Thyroid gland (tissue), 4 donors: ENCODE measurements around the gene WSCD2. TPM values are rescaled to one million over a fixed set of nuclear protein-coding genes. Genes with fewer than 3 reads are reported as not detected.

Source experiments
- DNase-seq, 2 donors: peaks; one replicate each; pipeline ENCODE4 v3.0.0-alpha.2; 2019
- H3K27ac ChIP-seq, 3 donors: fragments of 200-600 bp; sonication (generic); 1 replicate in 2 of 3; 2 replicates in 1 of 3; pipeline ENCODE4 v1.5.1; 2016 to 2019; ENCODE audit warnings: mild to moderate bottlenecking in 1 of 3, moderate library complexity in 1 of 3
- H3K27me3 ChIP-seq: fragments of 200-600 bp; sonication (generic); one replicate; pipeline ENCODE4 v1.5.1; 2019
- H3K36me3 ChIP-seq, 2 donors: fragments of 200-600 bp; sonication (generic); one replicate each; pipeline ENCODE4 v1.5.1; 2016 to 2019
- H3K4me1 ChIP-seq, 2 donors: fragments of 200-600 bp; sonication (generic); one replicate each; pipeline ENCODE4 v1.5.1; 2017 to 2019
- H3K4me3 ChIP-seq, 3 donors: fragments of 200-600 bp; sonication (generic); replicated peaks in 1 of 3; 1 replicate in 2 of 3; 2 replicates in 1 of 3; pipeline ENCODE4 v1.5.1; 2016; ENCODE audit warnings: mild to moderate bottlenecking in 1 of 3
- H3K9me3 ChIP-seq: fragments of 200-600 bp; sonication (generic); one replicate; pipeline ENCODE4 v1.5.1; 2017
- POLR2A ChIP-seq, 2 donors: fragments of 450-650 bp; IDR thresholded peaks; one replicate each; pipeline ENCODE4 v1.6.1; 2017; ENCODE audit warnings: antibody characterized with exemption in 2 of 2, mild to moderate bottlenecking in 2 of 2, moderate library complexity in 1 of 2
- WGBS, 2 donors: methylation state at CpG; one replicate each; pipeline ENCODE4 v1.1.5; 2017; 5-methylcytosine and 5-hydroxymethylcytosine counted together
- intact Hi-C: fragments of 100-400 bp; cut with DNase I; formaldehyde crosslinking; loops from one replicate; pipeline ENCODE4 v1.15.1; 2023
- total RNA-seq, 4 donors: library from RNA; depleted of rRNA; stranded (reverse); fragments of >200 nt; gene quantifications; one replicate each; pipeline ENCODE4 v1.2.3, GENCODE V29; 2016
- TF ChIP-seq, protein P1 (sequence below), 6 experiments: fragments of 200-600 bp in 3 of 6; fragments of 450-650 bp in 3 of 6; sonication (generic) in 3 of 6; IDR thresholded peaks; one replicate each; pipeline ENCODE4 v1.5.1; 2016 to 2019; ENCODE audit warnings: antibody characterized with exemption in 6 of 6, mild to moderate bottlenecking in 2 of 6, inconsistent platforms in 1 of 6, moderate library complexity in 1 of 6

The WSCD2 gene
- total RNA-seq, 4 donors from 2014 or later: 35.5 to 117 (median 81.4) TPM

DNA sequence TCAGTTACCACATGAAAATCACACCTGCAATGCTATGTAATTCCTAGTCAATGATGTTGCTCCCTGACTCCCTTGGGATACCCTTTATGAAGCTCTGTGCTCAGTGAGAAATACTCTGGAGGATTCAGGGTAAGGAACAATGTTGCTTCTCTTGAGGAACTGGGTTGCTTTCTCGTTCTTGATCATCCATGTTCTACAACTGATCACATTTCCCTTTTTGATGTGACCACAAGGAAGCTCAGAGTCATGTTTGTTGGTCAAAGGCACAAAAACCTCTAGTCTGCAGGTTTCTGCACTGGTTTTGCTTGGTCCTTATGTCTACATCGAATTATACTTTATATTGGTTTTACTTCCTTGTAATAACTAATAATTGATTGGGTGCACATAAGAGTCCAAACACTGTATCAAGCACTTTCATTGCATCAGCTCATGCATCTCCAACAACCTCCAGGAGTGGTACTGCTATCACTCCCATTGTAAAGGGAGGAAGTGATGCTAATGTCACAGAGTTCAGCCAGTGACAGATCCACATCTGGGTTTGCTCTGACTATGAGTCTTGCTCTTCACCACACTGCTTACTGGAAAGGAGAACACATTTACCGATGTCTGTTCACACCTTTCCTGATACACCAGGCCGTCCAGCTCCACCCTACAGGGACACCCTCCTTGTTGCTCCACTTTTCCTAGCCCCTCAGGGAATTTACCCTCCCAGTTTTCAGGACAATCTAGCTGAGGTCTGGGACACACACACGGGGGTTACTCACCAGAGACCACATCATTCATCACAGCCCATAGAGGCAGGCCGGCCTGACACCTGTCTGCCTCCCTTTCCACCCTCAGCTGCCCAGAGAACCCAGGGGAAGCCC, 169.0 kb downstream of the WSCD2 start:
- Histone ChIP-seq H3K4me1 (peaks cover 6 to 24% of the 10 kb centered on the region in 2 donors), H3K9me3 (no peaks in the 10 kb centered on the region), H3K27me3 (no peaks in the 10 kb centered on the region), H3K27ac (no peak overlapping the region), H3K36me3 (no peaks in the 10 kb centered on the region), H3K4me3 (no peak overlapping the region)
- intact Hi-C loops: no loop called here
- DNase-seq: no peak
- no peak for TF ChIP-seq POLR2A (IDR thresholded peaks at IDR 0.05)
- TF ChIP-seq, protein P1, sequence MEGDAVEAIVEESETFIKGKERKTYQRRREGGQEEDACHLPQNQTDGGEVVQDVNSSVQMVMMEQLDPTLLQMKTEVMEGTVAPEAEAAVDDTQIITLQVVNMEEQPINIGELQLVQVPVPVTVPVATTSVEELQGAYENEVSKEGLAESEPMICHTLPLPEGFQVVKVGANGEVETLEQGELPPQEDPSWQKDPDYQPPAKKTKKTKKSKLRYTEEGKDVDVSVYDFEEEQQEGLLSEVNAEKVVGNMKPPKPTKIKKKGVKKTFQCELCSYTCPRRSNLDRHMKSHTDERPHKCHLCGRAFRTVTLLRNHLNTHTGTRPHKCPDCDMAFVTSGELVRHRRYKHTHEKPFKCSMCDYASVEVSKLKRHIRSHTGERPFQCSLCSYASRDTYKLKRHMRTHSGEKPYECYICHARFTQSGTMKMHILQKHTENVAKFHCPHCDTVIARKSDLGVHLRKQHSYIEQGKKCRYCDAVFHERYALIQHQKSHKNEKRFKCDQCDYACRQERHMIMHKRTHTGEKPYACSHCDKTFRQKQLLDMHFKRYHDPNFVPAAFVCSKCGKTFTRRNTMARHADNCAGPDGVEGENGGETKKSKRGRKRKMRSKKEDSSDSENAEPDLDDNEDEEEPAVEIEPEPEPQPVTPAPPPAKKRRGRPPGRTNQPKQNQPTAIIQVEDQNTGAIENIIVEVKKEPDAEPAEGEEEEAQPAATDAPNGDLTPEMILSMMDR (IDR thresholded peaks at IDR 0.05): no peak
- WGBS, 2 donors: 84 to 85% methylated on average over 6 of the region's 6 CpGs

DNA sequence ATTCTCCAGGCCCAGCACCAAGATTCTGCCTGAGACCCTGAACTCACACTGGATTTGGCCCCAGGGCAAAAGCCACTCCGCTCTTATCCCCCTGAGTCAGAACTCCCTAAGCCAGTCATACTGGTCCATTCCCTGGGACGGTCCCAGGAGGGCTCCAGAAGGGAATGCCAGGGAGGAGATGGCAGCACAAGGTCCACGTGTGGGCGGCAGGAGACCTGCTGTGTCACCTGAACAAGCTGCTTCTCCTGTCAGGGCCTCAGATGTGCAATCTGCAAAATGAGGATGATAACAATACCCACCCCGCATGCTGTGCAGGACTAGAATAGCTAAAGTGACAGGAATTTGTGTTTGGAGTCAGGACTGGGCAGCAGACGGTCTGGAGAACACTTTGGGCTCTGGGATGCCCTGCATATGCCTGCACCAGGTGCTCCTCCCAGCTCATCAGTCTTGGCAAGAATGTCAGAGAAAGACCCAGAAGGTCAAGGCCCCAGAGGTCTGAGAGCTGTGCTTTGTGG, 169.7 kb downstream of the WSCD2 start:
- DNase-seq: no peak

DNA sequence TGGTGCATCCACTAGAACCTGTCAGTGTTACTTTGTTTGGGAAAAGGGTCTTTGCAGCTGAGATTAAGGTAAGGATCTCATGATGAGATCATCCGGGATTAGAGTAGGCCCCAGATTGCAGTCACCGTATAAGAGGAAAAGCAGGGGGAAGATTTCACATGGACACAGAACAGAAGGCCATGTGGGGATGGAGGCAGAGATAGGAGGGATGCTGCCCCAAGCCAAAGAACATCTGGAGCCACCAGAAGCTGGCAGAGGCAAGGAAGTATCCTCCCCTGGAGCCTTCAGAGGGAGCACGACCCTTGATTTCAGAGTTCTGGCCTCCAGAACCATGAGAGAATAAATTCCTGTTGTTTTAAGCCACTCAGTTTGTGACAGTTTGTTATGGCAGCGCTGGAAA, 170.4 kb downstream of the WSCD2 start:
- Histone ChIP-seq H3K27me3 (no peaks in the 10 kb centered on the region), H3K4me1 (peaks cover 18 to 38% of the 10 kb centered on the region in 2 donors), H3K4me3 (no peak overlapping the region), H3K36me3 (no peaks in the 10 kb centered on the region), H3K9me3 (no peaks in the 10 kb centered on the region), H3K27ac (no peak overlapping the region)
- intact Hi-C loops: no loop called here
- TF ChIP-seq, protein P1 (IDR thresholded peaks at IDR 0.05): no peak
- no peak for TF ChIP-seq POLR2A (IDR thresholded peaks at IDR 0.05)
- DNase-seq: no peak
- 72 to 76% methylated on average over 4 of the region's 4 CpGs for WGBS, 2 donors

More for the DNA sequence above, 169.7 kb downstream of the WSCD2 start:
- no peaks in the 10 kb centered on the region for H3K9me3 ChIP-seq
- TF ChIP-seq, protein P1 (IDR thresholded peaks at IDR 0.05): no peak
- no peak for TF ChIP-seq POLR2A (IDR thresholded peaks at IDR 0.05)
- H3K27me3 ChIP-seq: no peaks in the 10 kb centered on the region
- no peak overlapping the region for H3K4me3 ChIP-seq
- 83 to 84% methylated on average over 4 to 5 of the region's 6 CpGs for WGBS, 2 donors
- H3K27ac ChIP-seq: no peak overlapping the region
- intact Hi-C loops: no loop called here
- peaks cover 11 to 31% of the 10 kb centered on the region in 2 donors for H3K4me1 ChIP-seq
- H3K36me3 ChIP-seq: no peaks in the 10 kb centered on the region

Other genes starting within 250 kb of the WSCD2 start
- gene CMKLR1, start 210.0 kb downstream of the WSCD2 start, total RNA-seq: 10 to 100 TPM in 2 of 4 donors, 1 to 10 TPM in 2; 6.3 to 15.8 (median 12.2) TPM